ENCODE results near the gene KCTD17.

The KCTD17 gene

DNA sequence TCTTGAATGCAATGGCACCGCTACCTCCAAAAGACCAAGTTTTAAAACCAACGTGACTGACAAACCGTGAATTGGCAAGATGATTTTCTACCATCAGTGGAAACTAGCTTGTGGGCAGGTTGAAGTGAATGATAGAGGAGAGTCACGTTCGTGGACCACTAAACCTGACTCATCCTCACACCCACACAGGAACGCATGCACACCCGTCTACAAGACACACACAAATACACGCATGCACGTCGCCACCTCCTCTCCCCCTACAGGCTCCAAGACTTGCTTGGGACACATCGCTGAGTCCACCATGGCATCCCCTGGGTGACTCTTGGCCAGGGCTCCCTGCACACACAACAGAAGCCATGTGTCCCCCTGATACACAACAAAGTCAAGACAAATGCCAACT is 43.6 kb downstream of the KCTD17 start:
- Histone ChIP-seq H2AFZ (ENCODE audit: low read length) (no peak overlapping the region), H3K36me3 (ENCODE audit: insufficient read depth, low read length) (no peaks in the 10 kb centered on the region), H3K27me3 (ENCODE audit: insufficient read depth, low read length) (peaks cover 8% of the 10 kb centered on the region; the same call in 1 of the 2 replicates), H3F3A (ENCODE audit: insufficient read depth, low read length) (no peaks in the 10 kb centered on the region), H3K4me2 (ENCODE audit: low read length) (no peak overlapping the region), H3K4me3 (ENCODE audit: low read depth, low read length, poor library complexity, severe bottlenecking) (no peak overlapping the region), H3K9ac (ENCODE audit: low read length) (no peak overlapping the region), H3K4me1 (ENCODE audit: insufficient read depth, low read length, severe bottlenecking) (no peaks in the 10 kb centered on the region), H3K79me2 (ENCODE audit: insufficient read depth, low read length) (no peaks in the 10 kb centered on the region), H4K20me1 (ENCODE audit: insufficient read depth, low read length) (no peaks in the 10 kb centered on the region), H3K9me2 (ENCODE audit: low read depth, low read length) (no peaks in the 10 kb centered on the region), H3K27ac (ENCODE audit: low read depth, low read length, poor library complexity, severe bottlenecking) (no peak overlapping the region), H3K9me3 (ENCODE audit: low read length) (no peaks in the 10 kb centered on the region)
- no peak for TF ChIP-seq EZH2 (IDR thresholded peaks at IDR 0.05; ENCODE audit: borderline replicate concordance, low read length)
- TF ChIP-seq, protein P1, sequence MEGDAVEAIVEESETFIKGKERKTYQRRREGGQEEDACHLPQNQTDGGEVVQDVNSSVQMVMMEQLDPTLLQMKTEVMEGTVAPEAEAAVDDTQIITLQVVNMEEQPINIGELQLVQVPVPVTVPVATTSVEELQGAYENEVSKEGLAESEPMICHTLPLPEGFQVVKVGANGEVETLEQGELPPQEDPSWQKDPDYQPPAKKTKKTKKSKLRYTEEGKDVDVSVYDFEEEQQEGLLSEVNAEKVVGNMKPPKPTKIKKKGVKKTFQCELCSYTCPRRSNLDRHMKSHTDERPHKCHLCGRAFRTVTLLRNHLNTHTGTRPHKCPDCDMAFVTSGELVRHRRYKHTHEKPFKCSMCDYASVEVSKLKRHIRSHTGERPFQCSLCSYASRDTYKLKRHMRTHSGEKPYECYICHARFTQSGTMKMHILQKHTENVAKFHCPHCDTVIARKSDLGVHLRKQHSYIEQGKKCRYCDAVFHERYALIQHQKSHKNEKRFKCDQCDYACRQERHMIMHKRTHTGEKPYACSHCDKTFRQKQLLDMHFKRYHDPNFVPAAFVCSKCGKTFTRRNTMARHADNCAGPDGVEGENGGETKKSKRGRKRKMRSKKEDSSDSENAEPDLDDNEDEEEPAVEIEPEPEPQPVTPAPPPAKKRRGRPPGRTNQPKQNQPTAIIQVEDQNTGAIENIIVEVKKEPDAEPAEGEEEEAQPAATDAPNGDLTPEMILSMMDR (IDR thresholded peaks at IDR 0.05; ENCODE audit: low read length): no peak

DNA sequence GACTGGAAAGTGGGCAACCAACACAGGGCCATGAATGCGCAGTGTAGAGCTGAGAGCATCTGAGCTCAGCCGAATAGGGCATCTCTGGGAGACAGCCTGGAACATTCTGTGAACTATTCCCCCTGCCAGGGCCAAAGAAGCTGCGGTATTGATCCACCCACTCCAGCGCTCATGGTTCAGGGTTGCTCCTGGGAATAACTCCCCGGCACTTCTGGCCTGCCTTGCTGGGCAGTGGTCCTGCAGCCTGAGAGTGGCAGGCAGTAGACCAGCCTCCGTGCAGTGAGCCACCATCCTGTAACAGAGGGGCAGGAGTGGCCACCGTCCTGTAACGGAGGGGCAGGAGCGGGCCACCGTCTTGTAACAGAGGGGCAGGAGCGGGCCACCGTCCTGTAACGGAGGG is 45.8 kb downstream of the KCTD17 start:
- no peak for TF ChIP-seq EZH2 (IDR thresholded peaks at IDR 0.05; ENCODE audit: borderline replicate concordance, low read length)
- TF ChIP-seq, protein P1 (IDR thresholded peaks at IDR 0.05; ENCODE audit: low read length): no peak
- no peaks in the 10 kb centered on the region for H3K79me2 ChIP-seq (ENCODE audit: insufficient read depth, low read length)
- H3K4me3 ChIP-seq (ENCODE audit: low read depth, low read length, poor library complexity, severe bottlenecking): no peak overlapping the region
- H3F3A ChIP-seq (ENCODE audit: insufficient read depth, low read length): no peaks in the 10 kb centered on the region
- no peaks in the 10 kb centered on the region for H4K20me1 ChIP-seq (ENCODE audit: insufficient read depth, low read length)
- no peaks in the 10 kb centered on the region for H3K9me2 ChIP-seq (ENCODE audit: low read depth, low read length)
- no peak overlapping the region for H3K4me2 ChIP-seq (ENCODE audit: low read length)
- peaks cover 2% of the 10 kb centered on the region; the same call in 1 of the 2 replicates for H3K27me3 ChIP-seq (ENCODE audit: insufficient read depth, low read length)
- H3K4me1 ChIP-seq (ENCODE audit: insufficient read depth, low read length, severe bottlenecking): no peaks in the 10 kb centered on the region
- no peak overlapping the region for H3K27ac ChIP-seq (ENCODE audit: low read depth, low read length, poor library complexity, severe bottlenecking)
- H3K9me3 ChIP-seq (ENCODE audit: low read length): no peaks in the 10 kb centered on the region
- no peak overlapping the region for H3K9ac ChIP-seq (ENCODE audit: low read length)
- no peak overlapping the region for H2AFZ ChIP-seq (ENCODE audit: low read length)
- H3K36me3 ChIP-seq (ENCODE audit: insufficient read depth, low read length): no peaks in the 10 kb centered on the region

DNA sequence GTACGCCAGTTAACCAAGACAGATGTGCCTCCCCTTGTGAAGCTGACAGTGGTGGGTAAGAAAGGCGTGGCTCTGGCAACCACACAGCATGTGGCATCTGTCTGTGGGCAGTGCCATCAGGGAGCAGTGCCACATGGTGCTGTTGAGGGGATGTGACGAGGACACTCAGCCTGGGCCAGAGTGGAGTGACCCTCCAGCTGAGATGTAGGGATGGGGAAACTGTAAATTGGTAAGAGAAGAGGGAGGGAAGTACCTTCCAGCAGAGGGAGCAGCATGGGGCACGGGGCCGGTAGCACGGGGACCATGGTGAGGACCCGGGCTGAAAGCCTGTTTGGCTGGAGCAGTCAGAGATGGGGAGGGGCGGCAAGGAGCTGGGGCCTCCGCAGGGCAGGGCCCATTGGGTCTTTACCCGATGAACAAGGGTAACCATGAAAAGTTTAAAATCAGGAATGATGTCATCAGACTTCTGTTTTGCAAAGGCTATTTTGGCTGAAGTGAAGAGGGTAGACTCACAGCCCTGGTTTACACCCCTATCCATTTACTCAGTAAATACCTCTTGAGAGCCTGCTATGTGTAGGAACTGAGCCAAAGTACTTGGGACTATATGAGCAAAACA is 47.5 kb downstream of the KCTD17 start:
- Histone ChIP-seq H3K36me3 (ENCODE audit: insufficient read depth, low read length) (no peaks in the 10 kb centered on the region), H2AFZ (ENCODE audit: low read length) (no peak overlapping the region), H3K4me1 (ENCODE audit: insufficient read depth, low read length, severe bottlenecking) (no peaks in the 10 kb centered on the region), H3K27me3 (ENCODE audit: insufficient read depth, low read length) (no peaks in the 10 kb centered on the region; the same call in 1 of the 2 replicates), H4K20me1 (ENCODE audit: insufficient read depth, low read length) (no peaks in the 10 kb centered on the region), H3K9me3 (ENCODE audit: low read length) (no peaks in the 10 kb centered on the region), H3K27ac (ENCODE audit: low read depth, low read length, poor library complexity, severe bottlenecking) (no peak overlapping the region), H3K4me3 (ENCODE audit: low read depth, low read length, poor library complexity, severe bottlenecking) (no peak overlapping the region), H3F3A (ENCODE audit: insufficient read depth, low read length) (no peaks in the 10 kb centered on the region), H3K4me2 (ENCODE audit: low read length) (no peak overlapping the region), H3K9me2 (ENCODE audit: low read depth, low read length) (no peaks in the 10 kb centered on the region), H3K9ac (ENCODE audit: low read length) (no peak overlapping the region), H3K79me2 (ENCODE audit: insufficient read depth, low read length) (no peaks in the 10 kb centered on the region)
- no peak for TF ChIP-seq EZH2 (IDR thresholded peaks at IDR 0.05; ENCODE audit: borderline replicate concordance, low read length)
- TF ChIP-seq, protein P1 (IDR thresholded peaks at IDR 0.05; ENCODE audit: low read length): peak; percentile 31; the same call in 1 of the 2 replicates
